Testis (tissue), 2 donors: ENCODE results near the gene TSPY2.
"Not testable (repeated sequence)": the region's sequence is repeated elsewhere in the genome, so short reads cannot be mapped to it uniquely, and the experiment has no call there.

ENCODE experiments used
- CTCF ChIP-seq, 3 experiments: fragments of 450-650 bp in 2 of 3; fragments of 200-600 bp in 1 of 3; sonication (generic) in 1 of 3; IDR thresholded peaks; one replicate each; pipeline ENCODE4 v1.5.1; 2016 to 2019; ENCODE audit warnings: antibody characterized with exemption in 3 of 3, mild to moderate bottlenecking in 2 of 3, moderate library complexity in 1 of 3
- POLR2A ChIP-seq: fragments of 450-650 bp; IDR thresholded peaks from one replicate; pipeline ENCODE4 v1.6.1; 2017; ENCODE audit warnings: antibody characterized with exemption, mild to moderate bottlenecking, moderate library complexity

GRCh38 chrY:6209565-6209964, 36.5 kb upstream of the TSPY2 start:
- TF ChIP-seq POLR2A; CTCF (IDR thresholded peaks at IDR 0.05): not testable (repeated sequence)
